ENCODE measurements around the gene SHCBP1L.
"Not testable (repeated sequence)": the region's sequence is repeated elsewhere in the genome, so short reads cannot be mapped to it uniquely, and the experiment has no call there.

Gene SHCBP1L

DNA sequence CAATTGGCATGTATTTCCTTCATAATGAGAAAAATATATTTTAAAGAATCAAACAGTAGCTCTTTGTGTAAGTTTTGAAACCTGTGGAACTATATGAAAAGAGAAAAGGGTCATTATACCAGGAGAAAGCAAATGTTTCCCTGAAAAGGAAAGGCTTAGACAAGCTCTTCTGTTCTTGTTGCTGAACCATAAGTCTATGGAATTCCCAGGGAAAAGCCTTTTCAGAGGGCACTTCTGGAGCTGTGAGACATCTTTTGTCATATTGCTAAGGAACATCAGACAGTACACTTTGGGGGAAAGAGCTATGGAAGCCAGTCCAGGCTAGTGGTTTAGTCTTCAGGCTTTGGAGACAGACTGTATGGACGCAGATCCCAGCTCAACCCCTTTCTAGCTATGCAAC lies 12.1 kb upstream of the SHCBP1L start:
- DNase-seq (ENCODE audit: low read depth), result no peak

DNA sequence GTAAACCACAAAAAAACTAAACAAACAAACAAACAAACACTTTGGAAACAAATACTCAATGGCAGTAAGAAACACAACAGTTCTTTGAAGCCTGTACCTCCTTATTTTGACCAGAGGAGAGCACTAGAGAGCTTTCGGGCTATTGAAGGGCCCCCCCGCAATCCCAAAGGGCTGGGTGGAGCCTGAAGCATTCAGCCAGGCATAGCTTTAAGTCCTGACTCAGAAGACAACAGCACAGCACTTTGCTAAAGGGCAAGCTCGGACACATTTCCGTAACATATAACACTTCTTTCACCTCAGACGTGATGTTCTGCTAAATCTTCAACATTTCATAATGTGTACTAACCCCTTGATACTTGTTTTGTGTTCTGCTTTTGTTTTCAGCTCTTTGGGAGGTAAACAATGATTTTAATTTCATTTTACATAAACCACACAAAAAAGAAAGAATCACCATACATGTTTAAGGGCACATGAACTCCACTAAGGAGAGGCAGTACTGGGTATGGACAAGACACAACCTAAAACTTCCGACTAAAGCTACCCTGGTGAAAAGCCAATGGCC lies 9.7 kb upstream of the SHCBP1L start:
- no peak for DNase-seq (ENCODE audit: low read depth)

DNA sequence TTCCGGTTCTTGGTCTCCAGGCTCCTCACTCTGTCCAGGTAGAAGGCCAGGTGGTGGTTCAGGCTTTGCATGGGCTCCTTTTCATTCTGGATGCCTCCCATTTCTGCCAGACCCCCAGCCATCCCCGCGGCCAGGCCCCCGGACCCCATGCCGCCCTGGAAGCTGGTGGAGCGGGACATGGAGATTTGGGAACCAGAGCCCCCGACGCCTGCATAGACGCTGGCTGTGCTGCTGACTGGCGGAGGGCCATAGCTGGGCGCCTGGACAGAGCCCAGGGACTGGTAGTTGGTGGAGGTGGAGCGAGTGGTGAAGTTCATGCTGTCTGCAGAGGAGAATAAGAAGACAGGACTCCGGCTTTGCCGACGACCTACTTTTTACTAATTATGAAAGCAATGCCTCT lies 7.1 kb upstream of the SHCBP1L start:
- DNase-seq (ENCODE audit: low read depth), result no peak

DNA sequence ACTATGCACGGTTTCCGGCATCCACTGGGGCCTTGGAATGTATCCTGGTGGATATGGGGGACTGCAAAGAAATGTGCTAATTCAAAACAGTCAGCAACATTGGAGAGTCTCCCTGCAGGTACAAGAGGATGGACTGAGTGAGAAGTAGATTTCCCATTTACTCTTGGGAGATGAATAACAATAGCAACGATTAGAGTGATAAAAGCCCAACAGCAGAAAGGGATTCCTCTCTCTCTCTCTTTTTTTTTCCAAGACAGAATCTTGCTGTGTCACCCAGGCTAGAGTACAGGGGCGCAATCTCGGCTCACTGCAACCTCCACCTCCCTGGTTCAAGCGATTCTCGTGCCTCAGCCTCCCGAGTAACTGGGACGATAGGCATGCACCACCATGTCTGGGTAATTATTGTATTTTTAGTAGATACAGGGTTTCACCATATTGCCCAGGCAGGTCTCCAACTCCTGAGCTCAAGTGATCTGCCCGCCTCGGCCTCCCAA lies 5.0 kb upstream of the SHCBP1L start:
- no peak for DNase-seq (ENCODE audit: low read depth)

DNA sequence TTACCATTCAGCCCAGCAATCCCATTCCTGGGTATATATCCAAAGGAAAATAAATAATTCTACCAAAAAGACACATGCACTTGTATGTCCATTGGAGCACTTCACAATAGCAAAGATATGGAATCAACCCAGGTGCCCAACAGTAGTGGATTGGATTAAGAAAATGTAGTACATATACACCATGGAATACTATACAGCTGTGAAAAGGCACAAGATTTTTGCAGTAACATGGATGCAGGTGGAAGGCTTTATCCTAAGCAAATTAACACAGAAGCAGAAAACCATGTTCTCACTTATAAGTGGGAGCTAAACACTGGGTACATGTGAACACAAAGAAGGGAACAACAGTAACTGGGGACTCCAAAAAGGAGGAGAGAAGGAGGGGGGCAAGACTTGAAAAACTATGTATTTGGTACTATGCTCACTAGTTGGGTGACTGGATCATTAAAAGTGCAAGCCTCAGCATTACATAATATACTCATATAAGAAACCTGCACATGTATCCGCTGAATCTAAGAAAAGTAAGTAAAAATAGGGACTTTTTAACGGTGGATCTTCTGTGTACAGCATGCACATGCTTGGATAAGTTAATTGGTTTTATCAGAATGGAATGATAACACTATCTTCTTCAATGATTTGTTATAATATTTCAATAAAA lies 3.9 kb upstream of the SHCBP1L start:
- DNase-seq (ENCODE audit: low read depth), result no peak

DNA sequence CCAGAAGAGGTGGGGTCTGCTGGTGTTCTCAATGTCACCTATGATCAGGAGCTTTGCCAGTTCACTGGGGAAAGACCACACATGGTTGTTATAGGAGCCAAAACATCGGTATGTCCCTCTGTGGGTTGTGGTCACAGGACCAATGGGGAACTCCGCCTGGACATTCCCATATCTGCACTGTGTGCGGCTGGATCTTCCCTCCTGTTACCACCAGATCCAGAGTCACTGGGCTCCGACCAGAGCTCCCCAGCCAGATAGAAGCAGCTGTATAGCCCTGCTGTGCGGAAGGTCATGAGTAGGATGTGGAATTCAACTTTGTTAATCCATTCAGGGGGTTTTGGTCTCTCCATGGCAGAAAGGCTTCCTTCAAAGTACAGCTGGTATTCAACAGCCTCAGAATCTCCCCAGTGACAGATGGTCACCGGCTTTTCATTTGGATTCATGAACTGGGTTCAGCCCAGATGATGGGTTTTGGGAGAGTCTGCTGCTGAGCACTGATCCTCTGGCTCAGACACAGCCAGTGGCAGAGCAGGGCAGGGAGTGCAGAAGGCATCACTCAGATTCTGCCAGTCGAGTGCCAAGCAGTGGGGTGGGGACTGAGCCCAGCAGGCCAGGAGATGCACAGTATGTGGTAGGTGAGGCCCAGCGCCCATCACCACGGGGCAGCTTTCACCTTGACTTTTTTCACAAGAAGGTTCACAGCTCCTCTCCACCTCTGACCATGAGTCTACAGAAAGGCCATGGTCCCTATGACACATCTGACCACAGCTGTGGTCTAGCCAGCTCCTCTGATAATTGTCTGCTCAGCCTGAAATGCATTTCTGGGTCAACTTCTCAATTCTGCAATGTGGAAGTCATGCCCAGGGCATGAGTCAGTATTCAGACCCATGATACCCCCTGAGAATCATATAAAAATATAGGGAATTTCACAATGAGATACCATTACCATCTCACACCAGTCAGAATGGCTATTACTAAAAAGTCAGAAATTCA lies 2.9 kb upstream of the SHCBP1L start:
- DNase-seq (ENCODE audit: low read depth), result no peak

DNA sequence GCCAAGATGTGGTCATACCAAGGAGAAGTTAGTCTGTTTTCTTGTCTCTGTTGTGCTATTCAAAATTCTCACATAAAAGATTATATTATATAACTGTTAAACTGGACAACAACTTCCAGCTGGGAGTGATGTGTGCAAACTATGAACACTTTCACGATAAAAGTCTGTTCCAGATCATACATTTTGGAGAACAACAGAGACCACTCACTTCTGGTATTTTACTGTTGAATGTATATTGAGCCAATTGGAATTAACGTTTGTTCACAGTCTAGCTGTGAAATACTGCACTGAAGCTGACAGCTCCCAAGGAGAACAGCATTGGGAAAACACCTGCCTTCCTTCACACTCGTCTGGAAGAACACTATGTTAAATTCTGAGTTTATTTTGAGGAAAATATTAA lies 860 bp upstream of the SHCBP1L start:
- DNase-seq (ENCODE audit: low read depth), result no peak

DNA sequence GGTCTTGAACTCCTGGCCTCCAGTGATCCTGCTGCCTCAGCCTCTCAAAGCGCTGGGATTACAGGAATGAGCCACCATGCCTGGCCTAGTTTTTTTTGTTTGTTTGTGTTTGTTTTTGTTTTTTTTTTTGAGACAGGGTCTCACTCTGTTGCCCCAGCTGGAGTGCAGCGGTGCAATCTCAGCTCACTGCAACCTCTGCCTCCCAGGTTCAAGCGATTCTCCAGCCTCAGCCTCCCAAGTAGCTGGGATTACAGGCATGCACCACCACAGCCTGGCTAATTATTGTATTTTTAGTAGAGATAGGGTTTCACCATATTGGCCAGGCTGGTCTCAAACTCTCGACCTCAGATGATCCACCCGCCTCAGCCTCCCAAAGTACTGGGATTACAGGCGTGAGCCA lies 9.6 kb downstream of the SHCBP1L start:
- DNase-seq (ENCODE audit: low read depth), result not testable (repeated sequence)

DNA sequence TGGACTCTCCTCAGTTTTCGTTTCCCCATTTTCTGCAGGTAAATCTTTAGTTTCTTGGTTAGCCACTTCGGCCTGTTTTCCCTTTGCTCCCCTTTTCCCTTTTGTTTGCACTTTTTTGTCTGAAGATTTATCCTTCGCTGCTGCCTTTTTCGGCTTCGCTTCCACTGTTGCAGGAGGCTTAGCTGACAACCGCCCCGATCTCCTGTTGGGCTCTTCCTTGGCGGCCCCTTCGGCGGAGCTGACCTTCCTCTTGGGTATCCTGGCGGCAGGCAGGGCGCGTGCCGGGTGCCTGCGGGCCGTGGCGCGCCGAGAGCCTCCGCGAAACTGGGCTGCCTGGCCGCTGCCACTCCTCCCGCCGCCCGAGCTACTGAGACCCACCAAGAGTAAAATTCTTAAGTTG lies 10.8 kb downstream of the SHCBP1L start:
- not testable (repeated sequence) for DNase-seq (ENCODE audit: low read depth)

DNA sequence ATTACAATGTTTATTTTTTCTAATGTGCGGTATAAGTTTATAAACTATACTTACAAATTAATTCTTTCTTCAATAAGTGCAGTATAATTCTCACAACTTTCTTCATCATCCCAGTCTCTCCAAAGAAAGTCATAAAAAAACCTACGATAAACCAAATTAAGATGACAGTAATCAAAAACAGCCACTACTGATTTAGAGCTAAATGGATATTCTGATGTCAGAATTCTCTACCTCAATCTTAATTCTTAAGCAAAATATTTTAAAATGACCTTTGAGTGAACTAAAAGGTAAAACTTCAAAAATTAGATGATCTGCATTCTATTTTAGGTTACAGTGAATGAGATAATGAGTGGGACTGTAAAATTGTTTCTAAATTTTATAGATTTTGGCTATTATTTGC lies 13.6 kb downstream of the SHCBP1L start:
- DNase-seq (ENCODE audit: low read depth), result no peak

DNA sequence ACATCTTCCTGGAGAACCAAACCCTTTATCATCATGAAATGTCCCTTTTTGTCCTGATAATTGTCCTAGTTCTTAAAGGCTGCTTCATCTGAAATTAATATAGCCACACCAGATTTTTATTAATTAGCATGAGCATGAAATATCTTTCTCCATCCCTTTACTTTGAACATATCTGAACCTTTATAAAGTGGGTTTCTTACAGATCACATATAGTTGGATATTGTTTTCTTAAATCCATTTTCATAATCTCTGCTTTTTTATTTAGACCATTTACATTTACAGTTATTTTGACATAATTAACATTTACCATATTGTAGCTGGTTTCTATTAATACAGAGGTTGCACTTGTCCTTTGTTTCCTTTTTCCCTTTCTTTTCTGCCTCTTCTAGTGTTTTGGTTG lies 17.2 kb downstream of the SHCBP1L start:
- DNase-seq (ENCODE audit: low read depth), result no peak

DNA sequence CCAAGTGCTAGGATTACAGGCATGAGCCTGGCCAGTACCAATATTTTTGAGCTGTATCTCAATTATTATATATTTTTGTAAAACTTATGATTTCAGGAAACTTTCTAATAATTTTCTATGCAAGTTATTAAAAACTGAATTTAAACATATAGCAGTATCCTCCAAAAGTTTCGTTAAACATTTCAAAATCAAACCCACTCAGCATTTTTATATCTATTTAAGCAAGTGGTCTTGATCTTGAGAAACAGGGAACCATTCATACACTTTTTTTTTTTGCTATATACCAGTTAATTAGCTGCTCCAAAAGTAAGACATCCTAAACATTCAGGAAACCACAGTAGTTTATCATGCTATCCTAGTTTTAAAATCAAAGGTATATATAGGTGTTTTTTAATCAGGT lies 22.0 kb downstream of the SHCBP1L start:
- no peak for DNase-seq (ENCODE audit: low read depth)

DNA sequence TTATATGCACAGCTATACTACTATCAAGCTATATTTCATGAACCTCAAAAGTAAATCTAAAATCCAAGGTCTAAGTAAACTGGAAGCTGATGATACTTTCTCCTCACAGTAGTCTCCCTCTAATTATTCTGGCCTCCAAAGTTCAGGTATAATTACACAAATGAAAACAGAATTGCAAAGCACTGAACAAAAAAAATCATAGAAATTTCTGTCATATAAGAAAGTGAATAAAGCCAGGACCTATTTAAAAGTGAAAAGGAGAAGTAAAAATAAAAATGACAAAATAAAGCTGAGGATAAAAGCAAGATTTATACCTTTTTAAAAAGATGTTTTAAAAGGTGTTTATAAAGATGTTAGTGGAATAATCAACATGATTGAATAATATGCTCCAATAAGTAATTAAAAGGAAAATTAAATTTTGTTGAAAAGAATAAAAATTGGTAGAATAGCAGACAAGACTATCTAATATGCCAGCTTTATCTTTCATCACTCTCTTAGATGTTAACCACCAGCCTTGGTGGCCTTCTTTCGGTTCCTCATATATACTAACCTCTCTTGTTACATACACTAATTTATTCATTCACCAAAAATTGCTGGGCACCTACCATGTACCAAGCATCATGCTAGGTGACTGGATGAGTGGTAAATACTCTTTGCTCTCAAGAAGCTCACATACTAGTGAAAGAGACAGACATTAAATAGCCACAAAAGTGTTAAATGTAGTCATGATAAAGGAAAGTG lies 25.1 kb downstream of the SHCBP1L start:
- no peak for DNase-seq (ENCODE audit: low read depth)

DNA sequence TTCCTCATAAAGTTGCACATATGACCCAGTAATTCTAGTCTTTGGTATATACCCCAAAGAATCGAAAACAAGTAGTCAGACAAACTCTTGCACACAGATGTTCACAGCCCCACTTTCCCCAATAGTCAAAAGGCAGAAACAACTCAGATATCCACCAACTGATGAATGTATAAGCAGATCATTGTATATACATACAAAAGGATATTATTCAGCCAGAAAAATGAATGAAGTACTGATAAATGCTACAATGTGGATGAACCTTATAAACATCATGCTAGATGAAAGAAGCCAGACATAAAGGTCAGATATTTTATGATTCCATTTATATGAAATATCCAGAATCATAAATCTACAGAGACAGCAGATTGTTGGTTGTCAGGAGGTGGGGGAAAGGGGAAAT lies 27.3 kb downstream of the SHCBP1L start:
- DNase-seq (ENCODE audit: low read depth), result no peak

DNA sequence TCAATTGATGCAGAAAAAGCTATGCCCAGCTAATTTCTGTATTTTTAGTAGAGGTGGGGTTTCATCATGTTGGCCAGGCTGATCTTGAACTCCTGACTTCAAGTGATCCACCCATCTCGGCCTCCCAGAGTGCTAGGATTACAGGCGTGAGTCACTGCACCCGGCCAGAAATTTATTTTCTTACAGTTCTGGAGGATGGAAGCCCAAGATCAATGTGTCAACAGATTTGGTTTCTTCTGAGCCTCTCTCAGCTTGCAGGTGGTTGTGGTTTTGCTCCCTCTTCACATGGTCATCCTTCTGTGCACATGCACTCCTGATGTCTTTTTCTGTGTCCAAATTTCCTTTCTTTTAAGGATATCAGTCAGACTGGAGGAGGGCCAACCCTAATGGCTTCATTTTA lies 35.6 kb downstream of the SHCBP1L start:
- no peak for DNase-seq (ENCODE audit: low read depth)

DNA sequence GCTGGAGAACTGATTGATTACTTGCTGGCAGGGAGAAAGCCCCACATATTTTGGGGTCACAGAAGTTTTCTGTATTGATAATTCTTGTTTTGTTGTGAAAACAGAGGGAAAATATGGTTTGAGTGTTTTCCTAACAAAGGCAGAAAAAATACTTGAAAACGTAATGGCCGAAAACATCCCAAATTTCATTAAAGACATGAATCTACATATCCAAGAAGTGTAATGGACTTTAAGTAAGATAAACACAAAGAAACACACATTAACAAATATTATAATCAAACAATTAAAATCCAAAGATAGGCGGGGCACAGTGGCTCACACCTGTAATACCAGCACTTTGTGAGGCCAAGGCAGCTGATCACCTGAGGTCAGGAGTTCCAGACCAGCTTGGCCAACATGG lies 39.6 kb downstream of the SHCBP1L start:
- no peak for DNase-seq (ENCODE audit: low read depth)

DNA sequence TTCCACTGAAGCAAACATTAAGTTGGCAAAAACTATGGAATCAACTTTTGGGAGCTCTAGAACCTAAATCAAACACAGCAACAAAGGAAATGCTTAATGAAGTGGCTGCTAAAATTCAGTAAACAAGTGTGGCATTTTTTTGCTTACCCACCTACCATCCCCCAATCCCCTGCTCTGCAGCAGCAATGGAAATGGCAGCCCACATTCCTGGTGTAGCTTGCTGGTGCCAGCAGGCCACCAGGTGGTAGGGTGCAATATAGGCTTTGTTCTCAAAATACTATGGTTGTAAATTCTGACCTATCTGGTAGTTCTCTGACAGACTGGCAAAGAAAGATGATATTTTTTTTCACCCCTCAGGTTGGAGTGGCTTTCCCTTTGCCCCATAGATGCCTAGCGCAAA lies 42.8 kb downstream of the SHCBP1L start:
- DNase-seq (ENCODE audit: low read depth), result no peak

DNA sequence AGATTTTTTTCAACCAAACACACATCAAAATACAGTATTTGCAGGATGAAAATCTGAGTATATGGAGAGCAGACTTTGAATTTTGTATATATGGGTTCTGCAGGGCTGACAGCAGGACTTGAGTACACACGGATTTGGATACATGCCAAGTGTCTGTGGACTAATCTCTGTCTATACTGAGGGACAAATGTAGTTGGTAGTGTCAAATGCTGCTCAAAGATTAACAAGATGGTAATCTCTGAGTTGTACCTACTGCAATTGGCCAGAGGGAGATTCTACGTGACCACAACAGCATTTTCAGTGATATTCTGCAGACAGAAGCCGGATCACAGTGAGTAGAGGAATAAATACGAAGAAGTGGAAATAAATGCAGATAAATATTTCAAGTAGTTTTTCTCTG lies 43.4 kb downstream of the SHCBP1L start:
- DNase-seq (ENCODE audit: low read depth), result no peak

DNA sequence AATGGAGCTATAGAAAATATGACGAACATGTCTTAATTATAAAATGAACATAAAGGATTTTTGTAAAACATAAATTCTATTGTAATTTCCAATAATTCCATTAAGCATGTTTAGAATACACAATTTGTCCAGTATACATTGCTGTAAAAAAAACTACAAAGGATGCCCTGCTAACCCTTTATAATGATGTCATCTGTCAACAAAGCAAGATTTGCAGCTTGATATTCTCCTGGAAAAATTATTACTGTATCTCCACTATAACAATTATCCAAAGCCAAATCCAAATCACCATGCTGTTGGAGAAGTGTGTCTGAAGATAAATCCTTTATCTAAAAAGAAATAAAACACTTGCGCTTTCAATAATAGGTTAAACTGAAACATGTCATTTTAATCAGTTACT lies 47.6 kb downstream of the SHCBP1L start:
- no peak for DNase-seq (ENCODE audit: low read depth)

DNA sequence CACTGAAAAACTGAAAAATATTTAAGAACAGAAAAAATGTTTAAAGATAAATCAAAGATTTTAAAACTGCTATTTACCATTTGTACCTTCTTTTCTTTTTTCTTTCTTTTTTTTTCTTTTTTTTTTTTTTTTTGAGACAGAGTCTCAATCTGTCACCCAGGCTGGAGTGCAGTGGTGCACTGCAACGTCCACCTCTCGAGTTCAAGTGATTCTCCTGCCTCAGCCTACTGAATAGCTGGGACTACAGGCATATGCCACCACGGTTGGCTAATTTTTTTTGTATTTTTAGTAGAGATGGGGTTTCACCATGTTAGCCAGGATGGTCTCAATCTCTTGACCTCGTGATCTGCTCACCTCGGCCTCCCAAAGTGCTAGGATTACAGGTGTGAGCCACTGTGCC lies 51.0 kb downstream of the SHCBP1L start:
- not testable (repeated sequence) for DNase-seq (ENCODE audit: low read depth)

DNA sequence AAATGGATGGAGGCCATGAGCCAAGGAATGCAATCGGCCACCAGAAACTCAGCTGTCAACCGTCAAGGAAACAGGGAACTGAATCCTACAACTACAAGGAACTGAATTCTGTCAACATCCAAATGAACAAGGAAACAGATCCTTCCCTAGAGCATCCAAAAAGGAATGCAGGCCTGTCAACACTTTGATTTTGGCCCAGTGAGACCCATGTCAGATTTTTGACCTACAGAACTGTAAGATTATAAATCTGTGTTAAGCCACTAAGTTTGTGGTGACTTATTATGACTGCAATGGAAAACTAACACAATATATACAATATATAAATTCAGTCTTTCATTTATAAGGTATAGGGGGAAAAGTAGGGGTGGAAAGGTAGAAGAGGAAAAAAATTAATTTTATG lies 55.3 kb downstream of the SHCBP1L start:
- no peak for DNase-seq (ENCODE audit: low read depth)

DNA sequence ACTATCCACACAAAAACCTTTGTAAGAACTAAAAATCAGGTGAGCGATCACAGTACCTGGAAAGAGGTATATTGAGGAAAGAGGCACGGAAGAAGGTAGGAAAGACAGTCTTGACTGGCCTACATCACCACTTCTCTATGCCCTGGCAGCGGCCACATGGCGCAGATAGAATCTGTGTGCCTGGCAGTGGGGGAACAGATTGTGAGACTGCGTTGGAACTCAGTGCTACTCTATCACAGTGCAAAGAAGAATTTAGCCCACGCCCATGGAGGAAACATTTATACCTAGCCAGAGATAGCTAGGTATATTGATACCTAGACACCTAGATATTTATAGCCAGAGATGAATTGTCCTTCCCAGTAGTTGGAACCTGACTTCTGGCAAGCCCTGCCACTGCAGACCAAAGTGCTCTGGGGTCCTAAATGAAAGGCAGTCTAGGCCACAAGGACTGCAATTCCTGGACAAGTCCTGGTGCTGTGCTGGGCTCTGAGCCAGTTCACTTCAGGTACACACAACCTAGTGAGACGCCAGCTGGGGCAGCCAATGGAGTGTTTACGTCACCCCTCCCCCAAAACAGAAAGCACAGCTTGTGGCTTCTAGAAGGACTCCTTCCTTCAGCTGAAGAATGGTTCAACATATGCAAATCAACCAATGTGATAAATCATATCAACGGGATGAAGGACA lies 61.9 kb downstream of the SHCBP1L start:
- DNase-seq (ENCODE audit: low read depth), result no peak
